Measurements from ENCODE around the gene ATP1B3.

Gene ATP1B3

GRCh38 chr3:141949972-141950371 lies 73.5 kb downstream of the ATP1B3 start:
- H3K27ac ChIP-seq = no peak overlapping the region
- H3K9me3 ChIP-seq = no peaks in the 10 kb centered on the region
- TF ChIP-seq CTCF (IDR thresholded peaks at IDR 0.05) = no peak
- intact Hi-C loops (cut with DNase I; ENCODE audit: low total_unique reads) = no loop called here
- DNase-seq = no peak
- no peak overlapping the region for H3K4me3 ChIP-seq
- H3K4me1 ChIP-seq = no peaks in the 10 kb centered on the region
- no peaks in the 10 kb centered on the region for H3K27me3 ChIP-seq
- H3K36me3 ChIP-seq = peaks cover 13 to 22% (median 14%) of the 10 kb centered on the region in 3 donors

GRCh38 chr3:141950572-141951493 lies 74.4 kb downstream of the ATP1B3 start:
- Histone ChIP-seq H3K4me1 (no peaks in the 10 kb centered on the region), H3K36me3 (peaks cover 13 to 22% (median 14%) of the 10 kb centered on the region in 3 donors), H3K4me3 (no peak overlapping the region), H3K9me3 (no peaks in the 10 kb centered on the region), H3K27ac (no peak overlapping the region), H3K27me3 (no peaks in the 10 kb centered on the region)
- no peak for DNase-seq
- intact Hi-C loops (cut with DNase I; ENCODE audit: low total_unique reads) = no loop called here
- no peak for TF ChIP-seq CTCF (IDR thresholded peaks at IDR 0.05)

- H3K4me1 ChIP-seq = no peaks in the 10 kb centered on the region
- no peaks in the 10 kb centered on the region for H3K27me3 ChIP-seq
- no peak overlapping the region for H3K27ac ChIP-seq
- no peak for TF ChIP-seq CTCF (IDR thresholded peaks at IDR 0.05)
- no peaks in the 10 kb centered on the region for H3K9me3 ChIP-seq
- DNase-seq = no peak
- H3K4me3 ChIP-seq = no peak overlapping the region
- H3K36me3 ChIP-seq = peaks cover 21 to 23% (median 22%) of the 10 kb centered on the region in 3 donors
- intact Hi-C loops (cut with DNase I; ENCODE audit: low total_unique reads) = no loop called here
Measured at GRCh38 chr3:141952611-141953010, 76.2 kb downstream of the ATP1B3 start.

- peaks cover 19 to 38% (median 36%) of the 10 kb centered on the region in 3 donors for H3K36me3 ChIP-seq
- H3K9me3 ChIP-seq = no peaks in the 10 kb centered on the region
- DNase-seq = no peak
- no peak overlapping the region for H3K4me3 ChIP-seq
- H3K27me3 ChIP-seq = no peaks in the 10 kb centered on the region
- H3K4me1 ChIP-seq = peaks cover 0 to 12% (median 4%) of the 10 kb centered on the region in 4 donors
- intact Hi-C loops (cut with DNase I; ENCODE audit: low total_unique reads) = no loop called here
- TF ChIP-seq CTCF (IDR thresholded peaks at IDR 0.05) = no peak
- no peak overlapping the region for H3K27ac ChIP-seq
Measured at GRCh38 chr3:141955175-141955574, 78.7 kb downstream of the ATP1B3 start.

- peaks cover 20 to 24% (median 23%) of the 10 kb centered on the region in 3 donors for H3K36me3 ChIP-seq
- intact Hi-C loops (cut with DNase I; ENCODE audit: low total_unique reads) = no loop called here
- peaks cover 0 to 21% (median 10%) of the 10 kb centered on the region in 4 donors for H3K4me1 ChIP-seq
- H3K27ac ChIP-seq = peak overlapping the region; percentile 65 to 77
- no peaks in the 10 kb centered on the region for H3K27me3 ChIP-seq
- H3K9me3 ChIP-seq = no peaks in the 10 kb centered on the region
- H3K4me3 ChIP-seq = no peak overlapping the region
- DNase-seq = no peak
- TF ChIP-seq CTCF (IDR thresholded peaks at IDR 0.05) = no peak
Measured at GRCh38 chr3:141959589-141960554, 83.4 kb downstream of the ATP1B3 start.

Data from tibial artery (tissue), 4 donors.